HL-60/S4 treated with retinoic acid at 250 ng/mL for 4 days and 3 days (cell line): ENCODE results near the gene CACNA2D3.

ENCODE experiments used
- in situ Hi-C: fragments of 300-500 bp; cut with MboI; formaldehyde crosslinking; loops from 2 replicates; pipeline ENCODE4 v1.7.0; 2022; ENCODE audit warnings: low sequenced_read_pairs

CACNA2D3 gene

DNA sequence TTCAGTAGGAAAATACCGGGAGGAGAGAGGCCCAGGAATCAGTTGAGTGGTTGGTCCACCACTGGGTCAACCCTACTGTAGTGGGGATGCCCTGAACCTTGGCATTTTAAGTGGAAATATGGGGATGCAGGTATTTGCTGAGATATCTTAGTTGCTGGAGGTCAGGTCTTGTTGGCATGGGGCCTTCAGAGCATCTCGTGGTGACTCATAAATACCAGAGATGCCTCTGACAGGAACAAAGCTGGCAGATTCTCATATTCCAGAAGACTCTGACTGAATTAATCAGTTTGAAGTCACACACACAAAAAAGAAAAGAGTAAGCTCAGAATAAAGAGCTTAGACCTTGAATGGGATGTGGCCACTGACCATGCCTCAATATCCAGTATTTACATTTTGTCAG is 91.6 kb downstream of the CACNA2D3 start:
- in situ Hi-C loops = no loop called here

DNA sequence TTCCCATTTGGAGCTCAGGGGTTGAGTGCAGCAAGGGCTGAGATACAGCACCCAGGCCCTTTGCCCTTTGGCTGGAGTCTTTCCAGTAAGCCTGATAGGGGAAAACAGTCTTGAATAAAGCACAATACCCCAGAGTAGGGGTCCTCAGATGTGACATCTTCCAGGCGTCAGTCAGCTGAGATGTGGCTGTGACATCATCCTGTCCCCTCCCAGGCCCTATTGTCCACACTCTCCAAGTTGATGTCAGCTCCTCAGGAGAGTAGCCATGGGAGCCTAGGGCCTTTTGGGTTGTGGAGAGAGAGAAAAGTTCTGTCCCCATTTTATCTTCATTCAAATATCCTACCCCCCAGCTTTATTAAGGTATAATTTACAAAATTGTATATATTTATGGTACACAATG is 92.5 kb downstream of the CACNA2D3 start:
- in situ Hi-C loops = no loop called here

DNA sequence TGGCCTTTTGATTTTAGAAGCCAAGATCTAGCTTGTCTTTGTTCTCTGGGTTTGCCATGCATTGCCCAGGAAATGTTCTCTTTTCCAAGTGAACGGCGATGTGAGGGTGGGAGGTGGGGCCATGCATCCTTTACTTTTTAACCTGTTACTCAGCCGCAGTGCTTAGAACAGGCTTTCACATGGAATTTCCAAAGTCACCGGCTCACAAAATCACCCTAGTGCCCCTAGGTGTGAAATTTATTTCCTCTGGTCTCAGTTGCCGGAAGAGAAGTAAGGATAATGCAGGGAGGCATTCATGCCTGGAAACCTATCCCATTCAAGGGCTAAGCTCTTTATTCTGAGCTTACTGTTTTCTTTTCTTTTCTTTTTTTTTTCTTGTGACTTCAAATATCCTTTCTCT is 93.2 kb downstream of the CACNA2D3 start:
- in situ Hi-C loops = no loop called here

DNA sequence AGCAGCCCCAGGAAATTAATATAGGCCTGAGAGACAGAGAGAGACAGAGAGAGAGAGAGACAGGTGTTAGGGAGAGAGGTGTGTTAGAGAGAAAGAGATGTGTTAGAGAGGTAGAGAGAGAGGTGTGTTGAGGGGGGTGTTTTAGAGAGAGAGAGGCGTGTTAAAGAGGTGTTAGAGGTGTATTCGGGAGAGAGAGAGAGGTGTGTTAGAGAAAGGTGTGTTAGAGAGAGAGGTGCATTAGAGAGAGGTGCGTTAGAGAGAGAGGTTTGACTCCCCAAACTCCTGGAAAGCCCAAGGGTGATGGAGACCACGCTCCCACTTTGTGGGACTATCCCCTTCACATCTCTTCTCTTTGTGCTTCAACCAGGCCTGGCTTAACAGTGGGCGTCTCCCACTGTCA is 95.5 kb downstream of the CACNA2D3 start:
- in situ Hi-C loops = no loop called here

DNA sequence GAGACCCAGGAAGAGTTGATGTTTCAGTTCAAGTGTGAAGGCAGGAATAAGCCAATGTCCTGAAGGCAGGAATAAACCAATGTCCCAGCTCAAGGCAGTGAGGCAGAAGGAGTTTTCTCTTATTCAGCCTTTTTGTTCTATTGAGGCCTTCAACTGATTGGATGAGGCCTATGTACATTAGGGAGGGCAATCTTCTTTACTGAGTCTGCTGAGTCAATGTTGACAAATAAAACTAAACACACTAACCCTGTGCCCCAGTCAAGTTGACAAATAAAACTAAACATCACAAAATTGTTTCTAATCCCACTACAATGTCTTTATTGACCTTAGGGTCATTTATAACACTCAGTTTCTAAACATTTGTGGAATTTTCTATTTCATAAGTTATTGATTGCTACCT is 100.0 kb downstream of the CACNA2D3 start:
- in situ Hi-C loops = no loop called here

DNA sequence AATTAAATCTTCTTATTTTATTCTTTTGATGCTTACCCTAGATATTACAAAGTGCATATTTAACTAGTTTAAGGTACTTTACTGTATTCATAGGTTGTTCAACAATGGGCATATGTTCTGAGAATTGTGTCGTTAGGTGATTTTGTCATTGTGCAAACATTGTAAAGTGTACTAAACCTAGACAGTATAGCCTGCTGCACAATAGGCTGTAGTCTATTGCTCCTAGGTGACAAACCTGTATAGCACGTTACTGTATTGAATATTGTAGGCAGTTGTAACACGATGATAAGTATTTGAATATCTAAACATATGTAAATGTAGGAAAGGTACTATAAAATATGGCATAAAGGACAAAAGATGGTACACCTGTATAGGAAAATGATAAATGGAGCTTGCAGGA is 100.7 kb downstream of the CACNA2D3 start:
- in situ Hi-C loops = no loop called here

DNA sequence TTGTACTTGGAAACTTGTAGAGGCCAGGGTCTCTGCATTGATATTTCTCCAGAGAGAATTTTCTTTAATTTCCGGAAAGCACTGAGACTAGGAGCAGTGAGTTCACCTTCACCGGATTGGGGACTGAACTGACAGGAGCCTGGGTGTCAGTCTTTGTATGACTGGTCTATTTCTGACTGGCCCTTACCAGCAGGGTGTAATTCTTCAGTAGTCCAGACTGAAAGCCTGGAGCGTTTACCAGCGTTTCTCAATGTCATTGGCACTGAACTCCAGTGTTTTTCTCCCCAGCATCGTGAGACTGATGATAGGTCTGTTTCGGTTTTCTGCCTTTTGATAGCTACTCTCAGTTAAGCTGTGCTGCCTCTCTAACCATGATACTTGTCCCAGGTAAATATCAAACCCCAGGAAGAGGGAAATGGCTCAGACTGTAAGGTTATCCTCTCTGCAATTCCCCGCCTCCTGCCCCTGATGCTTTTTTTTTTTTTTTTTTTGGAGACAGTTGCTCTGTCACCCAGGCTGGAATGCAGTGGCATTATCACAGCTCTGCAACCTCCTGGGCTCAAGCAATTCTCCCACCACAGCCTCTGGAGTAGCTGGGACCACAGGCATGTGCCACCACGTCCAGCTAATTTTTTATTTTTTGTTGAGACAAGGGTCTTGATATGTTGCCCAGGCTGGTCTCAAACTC is 103.6 kb downstream of the CACNA2D3 start:
- in situ Hi-C loops = no loop called here

DNA sequence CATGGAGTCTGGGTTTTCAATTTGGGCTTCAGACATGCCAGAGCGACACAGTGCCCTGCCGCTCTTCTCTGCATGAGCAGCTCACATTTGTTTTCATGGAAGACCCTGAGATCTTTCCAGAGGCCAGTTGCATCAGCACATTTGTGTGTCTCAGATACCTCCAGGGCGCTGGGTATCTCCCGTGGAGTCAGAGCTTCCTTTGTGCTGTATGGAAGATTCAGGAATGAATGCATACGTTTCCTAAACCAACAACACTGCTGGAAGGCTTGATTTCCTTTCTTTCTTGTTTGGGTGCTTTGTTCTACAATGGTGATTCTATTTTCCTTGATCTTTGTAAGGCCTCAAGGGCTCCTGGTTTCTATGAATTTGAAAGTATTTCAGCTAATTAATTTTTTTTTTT is 106.5 kb downstream of the CACNA2D3 start:
- in situ Hi-C loops = no loop called here

DNA sequence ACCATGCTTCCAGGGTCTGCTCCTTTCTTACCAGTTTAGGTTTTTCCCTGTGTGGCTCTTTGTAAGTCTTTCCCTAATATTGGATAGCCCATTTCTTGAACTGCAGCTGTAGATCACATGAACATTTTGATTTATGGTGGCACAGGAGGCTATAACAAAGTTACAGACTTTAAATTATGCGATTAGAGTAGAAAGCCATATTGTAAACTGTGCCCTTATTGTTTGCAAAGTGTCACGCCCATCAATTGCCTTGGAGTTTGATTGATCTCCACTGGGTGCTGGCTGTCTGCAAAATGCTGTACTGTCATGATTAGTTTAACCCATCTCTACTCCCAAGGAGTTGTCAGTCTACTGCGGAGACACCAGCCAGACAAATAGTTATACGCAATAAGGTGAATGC is 110.3 kb downstream of the CACNA2D3 start:
- in situ Hi-C loops = no loop called here

DNA sequence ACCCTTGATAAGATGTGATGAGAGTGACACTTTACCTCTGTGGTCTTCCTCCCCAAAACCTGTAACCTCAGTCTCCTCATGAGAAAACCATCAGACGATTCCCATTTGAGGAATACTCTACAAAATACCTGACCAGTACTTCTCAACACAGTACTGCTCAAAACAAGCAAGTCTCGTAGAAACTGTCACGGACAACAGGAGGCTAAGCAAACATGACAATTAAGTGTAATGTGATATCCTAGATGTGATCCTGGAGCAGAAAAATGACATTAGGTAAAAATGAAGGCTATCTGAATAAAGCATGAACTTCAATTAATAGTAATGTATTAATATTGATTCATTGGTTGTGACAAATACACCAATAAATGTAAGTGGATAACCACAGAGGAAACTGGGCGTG is 113.6 kb downstream of the CACNA2D3 start:
- in situ Hi-C loops = no loop called here

DNA sequence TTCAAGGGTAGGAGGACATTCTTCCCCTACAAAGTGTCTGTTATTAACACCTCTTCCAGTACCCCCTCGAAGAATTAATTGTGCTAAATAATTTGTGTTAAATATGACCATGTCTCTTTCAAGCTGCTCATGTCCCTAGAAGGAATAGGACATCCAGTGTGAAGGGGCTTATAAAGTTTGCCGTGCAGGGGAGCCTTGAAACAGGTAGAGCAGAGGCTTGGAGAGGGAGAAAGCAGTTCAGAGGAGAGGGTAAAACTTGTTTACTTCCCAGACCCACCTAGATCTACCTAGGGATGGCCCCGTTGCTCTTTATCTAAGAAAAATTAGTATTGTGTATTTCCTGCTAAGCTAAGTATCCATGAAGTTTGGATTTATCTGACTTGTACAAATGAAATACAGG is 114.8 kb downstream of the CACNA2D3 start:
- in situ Hi-C loops = no loop called here

DNA sequence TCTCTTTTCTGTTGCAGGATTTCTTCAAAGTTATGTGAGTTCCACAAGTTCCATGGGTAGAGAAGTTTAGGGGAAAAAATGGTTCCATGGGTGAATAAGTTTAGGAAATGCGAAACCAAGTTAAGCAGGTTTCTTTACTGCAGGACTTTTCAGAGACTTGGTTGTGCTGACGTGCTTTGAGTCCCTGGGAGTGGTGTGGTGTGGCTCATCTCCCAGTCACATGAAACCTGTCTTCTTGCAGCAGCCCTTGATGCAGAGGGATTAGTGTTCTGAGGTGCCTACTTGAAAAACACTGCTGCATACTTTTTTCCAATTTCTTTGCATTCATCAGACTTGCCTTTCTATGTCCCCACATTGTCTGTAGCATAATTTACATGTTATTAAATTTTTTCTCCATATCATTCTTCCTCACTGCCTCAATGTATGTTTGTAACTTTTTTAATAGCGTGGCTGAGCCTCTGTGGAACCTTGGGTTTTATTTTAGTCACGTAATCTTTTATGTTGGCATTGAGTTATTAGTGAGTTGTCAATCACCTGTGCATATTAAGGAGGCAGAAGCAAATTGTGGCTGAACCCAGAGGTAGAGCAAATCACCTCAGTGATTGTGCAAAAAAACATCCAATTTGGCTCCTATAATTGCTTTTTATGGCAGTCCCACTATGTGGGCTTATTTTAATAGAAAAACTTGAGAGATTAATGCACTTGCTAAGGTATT is 115.6 kb downstream of the CACNA2D3 start:
- in situ Hi-C loops = no loop called here

DNA sequence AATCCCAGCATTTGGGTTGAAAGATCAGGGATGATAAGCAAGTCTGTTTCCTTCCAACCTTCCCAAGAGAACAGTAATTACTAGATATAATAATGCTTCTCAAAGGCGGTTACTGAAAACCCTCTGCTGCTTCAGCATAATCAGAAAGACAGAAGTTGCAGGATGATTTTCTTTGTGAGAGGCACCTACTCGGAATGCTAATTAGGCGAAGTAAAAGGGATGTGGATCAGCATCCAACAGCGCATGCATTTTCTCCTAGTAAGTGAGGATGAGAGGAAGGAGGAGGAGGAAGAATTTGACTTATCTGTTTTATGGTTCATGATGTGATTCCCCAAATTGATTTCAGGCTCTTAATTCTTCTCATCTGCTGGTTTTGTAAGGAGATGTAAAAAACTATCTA is 118.0 kb downstream of the CACNA2D3 start:
- in situ Hi-C loops = no loop called here

DNA sequence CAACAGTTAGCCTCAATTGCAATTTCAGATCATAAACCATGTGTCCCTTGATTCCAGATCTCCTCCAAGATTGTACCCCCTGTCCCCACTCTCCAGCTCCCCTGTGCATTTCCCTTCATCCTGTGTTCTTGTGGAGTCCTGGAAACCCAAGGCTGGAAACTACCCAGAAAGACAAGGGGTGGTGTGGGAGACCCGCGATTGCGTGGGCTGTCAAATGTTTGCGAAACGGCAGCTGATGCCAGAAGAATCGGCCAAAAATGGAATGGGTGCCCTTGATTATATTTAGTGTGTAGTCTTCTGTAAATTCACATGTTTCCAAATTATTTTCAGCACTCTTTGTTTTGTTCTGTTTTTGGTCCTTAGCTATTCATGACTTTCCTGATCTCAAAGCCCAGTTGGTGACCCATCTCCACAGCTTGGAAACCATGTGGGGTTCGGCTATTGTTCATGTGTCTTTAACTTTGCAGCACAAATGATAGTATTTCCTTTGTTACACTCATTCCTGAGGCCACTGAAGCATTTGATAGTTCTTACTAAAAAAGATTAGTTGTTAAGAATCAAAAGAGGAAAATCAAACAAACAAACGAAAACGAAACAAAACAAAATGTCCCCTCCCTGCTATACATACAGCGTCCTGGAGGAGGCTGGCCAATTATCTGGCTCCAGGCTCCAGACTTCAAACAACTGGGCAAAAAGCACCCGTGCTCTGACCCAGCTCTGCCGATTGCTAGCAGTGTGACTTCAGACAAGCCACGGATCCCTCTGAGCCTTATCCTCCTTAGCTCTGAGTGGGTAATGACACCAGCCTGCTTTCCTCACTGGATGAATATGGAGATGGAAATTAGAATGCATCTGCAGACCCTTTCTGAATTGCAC is 120.9 kb downstream of the CACNA2D3 start:
- in situ Hi-C loops = no loop called here

DNA sequence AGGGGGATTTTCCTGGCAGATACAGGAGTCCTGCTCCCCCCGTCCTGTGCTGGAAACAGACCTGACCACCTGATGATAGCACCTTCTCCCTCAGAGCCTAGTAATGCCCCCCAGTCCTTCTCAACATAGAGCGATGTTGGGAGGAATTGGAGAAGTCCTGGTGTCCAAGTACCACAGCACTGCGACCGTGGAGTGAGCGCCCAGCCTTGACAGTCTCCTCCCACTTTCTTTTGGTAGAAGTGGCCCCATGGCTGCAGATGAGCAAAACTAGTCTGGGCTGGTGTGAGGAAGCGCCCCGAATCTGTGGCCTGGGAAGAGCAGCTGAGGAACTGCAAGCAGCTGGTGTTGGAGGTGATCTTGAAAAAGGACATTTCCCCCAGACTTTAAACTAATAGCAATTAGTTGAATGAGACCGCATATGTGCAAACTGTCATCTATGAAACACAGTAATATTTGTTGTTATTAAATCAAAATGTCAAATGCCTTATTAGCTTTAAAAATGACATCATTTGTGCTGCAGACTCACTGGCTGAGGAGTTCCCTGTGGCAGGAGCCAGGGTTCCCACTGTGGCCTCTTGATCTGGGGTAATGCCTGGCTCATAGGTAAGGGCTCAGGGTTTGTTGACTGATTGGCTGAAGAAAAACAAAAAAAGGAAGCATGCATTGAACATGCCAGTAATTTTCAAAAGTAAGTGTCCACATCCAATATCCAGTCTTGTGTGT is 121.8 kb downstream of the CACNA2D3 start:
- in situ Hi-C loops = no loop called here

DNA sequence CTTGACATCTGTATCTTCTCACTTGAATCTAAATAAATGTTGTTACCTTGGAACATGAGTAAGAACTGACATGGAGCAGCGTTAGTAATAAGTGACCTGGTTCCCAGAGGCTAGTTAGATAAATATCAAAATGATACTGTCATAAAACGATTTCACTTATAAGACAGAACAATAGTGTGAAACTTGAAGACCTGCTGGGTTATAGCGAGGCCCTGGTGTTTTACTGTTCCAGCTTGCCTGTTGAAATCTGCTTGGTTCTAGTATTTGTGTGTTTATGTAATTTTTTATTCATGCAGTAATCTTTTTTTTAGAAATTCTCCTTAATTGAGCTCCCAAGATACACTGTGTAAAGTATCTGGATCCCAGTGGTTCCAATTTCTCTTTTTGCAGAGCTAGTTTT is 129.4 kb downstream of the CACNA2D3 start:
- in situ Hi-C loops = no loop called here

DNA sequence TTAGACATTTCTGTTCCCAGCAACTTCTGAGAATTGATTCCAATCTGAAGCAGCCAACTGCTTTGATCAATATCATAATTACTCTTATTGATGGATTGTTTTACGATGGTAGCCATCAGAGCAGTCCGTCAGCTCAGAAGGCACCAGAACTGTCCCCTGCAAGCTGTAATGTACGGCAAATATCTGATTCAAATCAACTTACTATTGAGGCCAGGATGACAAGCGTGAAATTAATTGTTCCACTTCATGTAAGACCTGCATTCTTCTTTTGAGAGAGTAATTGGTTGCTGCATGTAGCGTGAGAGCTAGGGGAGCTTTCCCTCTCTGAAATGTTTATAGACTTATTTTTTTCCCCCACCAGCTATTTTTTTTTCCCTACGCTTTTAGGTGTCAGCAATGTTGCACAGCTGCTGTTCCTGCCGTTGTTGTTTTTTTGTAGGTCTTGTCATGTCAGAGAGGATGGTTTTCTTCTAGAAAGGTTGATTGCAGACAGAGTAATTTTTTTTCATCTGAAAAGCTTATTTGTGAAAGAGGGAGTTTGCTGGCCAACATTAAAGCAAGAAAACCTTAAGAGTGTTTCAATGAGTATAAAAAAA is 134.9 kb downstream of the CACNA2D3 start:
- in situ Hi-C loops = no loop called here

DNA sequence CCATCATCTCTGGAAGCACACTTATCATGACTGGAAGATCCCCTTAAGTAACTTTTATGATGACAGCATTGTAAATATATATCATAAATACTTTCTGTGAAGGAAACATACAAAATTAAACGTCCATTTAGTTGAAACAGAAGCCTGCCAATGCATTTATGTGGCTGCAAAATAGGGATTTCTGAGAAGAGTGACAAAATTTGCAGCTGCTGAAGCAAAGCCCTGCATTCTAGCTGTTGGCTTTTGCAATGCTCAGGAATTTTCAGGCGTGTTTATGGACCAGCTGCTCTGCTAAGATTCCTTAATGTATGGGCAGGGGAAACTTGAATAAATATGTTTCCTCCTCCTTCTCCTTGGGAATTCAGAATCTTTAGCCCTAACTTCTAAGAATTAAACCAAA is 137.3 kb downstream of the CACNA2D3 start:
- in situ Hi-C loops = no loop called here

DNA sequence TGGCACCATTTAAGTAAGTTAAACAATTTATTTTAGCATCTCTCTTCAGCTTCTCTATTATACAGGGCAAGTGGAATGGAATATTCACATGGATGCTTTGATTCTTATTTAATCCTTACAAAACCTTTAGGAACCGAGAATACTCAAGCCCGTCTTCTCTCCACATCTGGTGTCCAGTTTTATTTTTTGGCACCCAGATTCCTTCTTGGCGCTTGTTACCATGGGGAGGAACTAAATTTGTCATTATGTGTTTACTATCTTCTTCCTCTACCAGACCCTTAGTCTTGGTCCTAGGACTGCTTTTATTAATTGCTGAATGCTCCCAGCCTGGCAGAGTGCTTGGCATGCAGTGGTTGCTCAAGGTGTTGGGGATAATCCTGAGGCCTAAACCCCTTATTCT is 138.8 kb downstream of the CACNA2D3 start:
- in situ Hi-C loops = no loop called here

DNA sequence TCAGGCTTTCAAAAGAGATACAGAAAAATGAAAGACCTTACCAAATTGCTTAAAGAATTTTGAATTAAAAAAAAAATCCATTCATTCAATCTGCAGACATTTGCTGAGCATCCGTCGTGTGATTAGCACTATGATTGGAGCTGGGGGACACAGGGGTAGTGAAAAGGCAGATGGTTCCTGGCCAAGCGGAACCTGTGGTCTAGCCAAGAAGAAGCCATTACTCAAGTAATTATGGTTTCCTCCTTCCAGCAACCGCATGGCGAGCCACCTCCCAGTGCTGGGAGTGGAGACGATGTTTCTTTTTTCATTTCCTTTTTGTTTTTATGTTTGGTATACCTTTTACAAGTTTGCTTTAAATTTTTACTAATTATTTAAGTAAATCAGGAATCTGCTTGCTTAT is 140.2 kb downstream of the CACNA2D3 start:
- in situ Hi-C loops = no loop called here

DNA sequence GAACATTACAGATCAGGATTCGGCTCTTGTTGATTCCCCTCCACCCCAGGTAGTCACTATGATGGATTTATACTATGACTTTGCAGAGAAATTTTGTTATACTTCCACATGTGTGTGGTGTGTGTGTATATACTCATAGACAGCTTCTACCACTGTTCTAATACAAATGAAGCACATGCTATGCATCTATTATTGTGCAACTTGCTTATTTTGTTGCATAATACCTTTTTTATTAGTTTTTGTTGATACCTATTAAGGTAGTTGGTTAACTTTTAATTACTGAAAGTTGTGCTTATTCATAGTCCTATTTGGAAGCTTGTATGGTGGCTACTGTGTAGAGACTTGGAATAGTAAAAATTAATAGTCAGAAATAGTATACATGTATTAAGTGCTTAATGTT is 140.6 kb downstream of the CACNA2D3 start:
- in situ Hi-C loops = no loop called here
